KBM-7 (cell line): ENCODE data around the gene MRPL11.
A peak's percentile ranks its signal among the peaks of the same experiment; 100 is the strongest.
"Not testable (repeated sequence)": the region's sequence is repeated elsewhere in the genome, so short reads cannot be mapped to it uniquely, and the experiment has no call there.

Experiments used
- DNase-seq: peaks from one replicate; pipeline ENCODE4 v3.0.0-alpha.2; 2015
- in situ Hi-C: fragments of 300-500 bp; cut with MboI; formaldehyde crosslinking; loops from 2 replicates; pipeline ENCODE4 v1.14.3; 2020; ENCODE audit warnings: low sequenced_read_pairs, low pct_unique_long_range_greater_than_20kb, mixed read lengths

Gene MRPL11

GRCh38 chr11:66468691-66469090 is 30.0 kb upstream of the MRPL11 start:
- in situ Hi-C loops: no loop called here
- DNase-seq: no peak

DNA sequence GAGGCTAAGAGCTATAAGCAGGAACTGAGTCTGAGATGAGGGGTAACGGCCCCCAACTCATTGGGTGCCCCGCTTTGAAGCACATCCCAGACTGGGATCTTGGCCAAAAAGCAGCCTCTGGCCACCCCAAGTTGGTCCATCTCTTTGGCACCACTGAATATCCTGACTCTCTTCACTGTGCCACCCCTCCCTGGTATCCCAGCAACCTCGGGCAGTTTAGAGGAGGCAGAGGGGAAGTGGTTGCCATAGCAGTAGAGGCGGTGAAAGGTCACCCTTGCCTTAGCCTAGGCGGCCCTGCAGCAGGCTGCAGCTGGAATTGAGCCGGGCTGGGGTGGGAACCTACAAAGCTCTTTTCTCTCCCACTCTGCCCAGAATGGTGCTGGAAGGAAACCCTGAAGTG is 29.1 kb upstream of the MRPL11 start:
- in situ Hi-C loops: no loop called here
- DNase-seq: peak; percentile 77

DNA sequence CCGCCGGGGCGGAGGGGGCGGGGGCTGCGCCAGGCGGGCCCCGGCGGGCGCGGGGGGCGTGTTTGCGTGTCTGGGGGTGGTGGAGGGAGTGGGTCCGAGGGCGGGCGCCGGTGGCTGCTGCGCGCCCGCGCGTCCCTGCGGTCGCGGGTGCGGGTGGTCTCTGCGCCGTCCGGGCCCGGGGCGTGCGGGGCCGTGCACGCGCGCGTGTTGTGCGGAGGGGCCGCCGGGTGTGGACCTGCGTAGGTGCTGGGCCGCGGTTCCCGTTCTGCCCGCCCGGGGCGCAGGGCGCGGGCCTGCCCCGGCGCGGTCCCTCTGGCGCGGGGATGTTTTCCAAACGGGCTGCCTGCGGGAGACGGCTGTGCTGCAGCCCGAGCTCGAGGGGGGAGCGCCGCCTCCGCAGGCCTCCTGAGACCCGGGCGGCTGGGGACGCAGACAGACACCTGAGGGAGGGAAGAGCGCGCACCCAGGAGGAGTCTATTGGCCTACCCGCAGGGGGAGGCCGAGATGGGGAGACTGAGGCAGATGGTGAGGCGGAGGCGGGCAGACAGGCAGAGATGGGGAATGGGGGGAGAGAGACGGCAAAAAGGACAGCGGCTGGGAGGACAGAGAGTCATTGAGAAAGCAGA is 28.5 kb upstream of the MRPL11 start:
- no peak for DNase-seq
- in situ Hi-C loops: no loop called here

DNA sequence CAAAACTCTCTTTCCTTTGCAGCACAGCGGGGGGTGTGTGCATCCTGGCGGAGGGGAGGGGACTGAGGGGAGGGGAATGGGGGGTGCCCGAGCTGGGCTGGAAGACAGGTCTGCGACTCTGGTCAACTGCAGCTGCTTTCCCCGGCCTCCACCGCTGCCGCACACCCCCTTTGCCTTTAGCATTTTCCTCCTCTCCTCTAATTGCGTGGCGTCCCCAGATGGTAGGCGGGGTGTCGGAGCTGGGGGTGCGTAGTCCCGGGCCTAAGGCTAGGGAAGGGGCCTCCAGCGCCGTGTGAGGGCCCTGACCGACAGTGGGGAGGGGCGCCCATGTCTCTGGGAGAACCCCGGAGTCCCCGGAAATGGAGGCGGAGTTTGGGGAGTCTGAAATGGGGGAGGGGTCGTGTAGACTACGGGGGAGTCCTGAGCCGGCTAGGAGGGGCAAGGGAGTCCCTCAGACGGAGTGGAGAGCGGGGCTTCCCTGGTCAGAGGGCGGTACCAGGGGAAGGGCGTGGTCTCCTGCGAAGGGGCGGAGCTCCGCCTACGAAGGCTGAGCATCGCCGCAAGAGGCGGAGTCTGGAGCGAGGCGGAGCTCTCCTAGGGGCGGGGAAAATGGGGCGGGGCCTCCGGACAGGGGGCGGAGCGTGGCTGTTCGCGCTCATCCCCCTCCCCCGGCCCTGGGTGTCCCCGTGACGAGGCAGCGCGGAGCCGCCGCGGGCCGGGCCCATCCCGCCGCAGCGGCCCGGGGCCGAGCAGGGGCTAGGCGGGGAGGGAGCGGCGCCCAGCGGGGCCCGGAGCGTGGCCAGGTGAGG is 27.8 kb upstream of the MRPL11 start, which contains the start of gene PELI3:
PELI3 (plus strand) TSS at position 681 of the 809 bp plus-strand sequence. CDS start 1,224 bp downstream, outside the sequence.
- in situ Hi-C loops: no loop called here
- peak; percentile 87 for DNase-seq

- DNase-seq: no peak
- in situ Hi-C loops: no loop called here
These were observed 27.0 kb upstream of the MRPL11 start for GRCh38 chr11:66465373-66466224.

GRCh38 chr11:66464916-66465315 is 26.3 kb upstream of the MRPL11 start:
- in situ Hi-C loops: no loop called here
- no peak for DNase-seq

GRCh38 chr11:66464116-66464515 is 25.5 kb upstream of the MRPL11 start:
- in situ Hi-C loops, DNase-seq: not testable (repeated sequence)

DNA sequence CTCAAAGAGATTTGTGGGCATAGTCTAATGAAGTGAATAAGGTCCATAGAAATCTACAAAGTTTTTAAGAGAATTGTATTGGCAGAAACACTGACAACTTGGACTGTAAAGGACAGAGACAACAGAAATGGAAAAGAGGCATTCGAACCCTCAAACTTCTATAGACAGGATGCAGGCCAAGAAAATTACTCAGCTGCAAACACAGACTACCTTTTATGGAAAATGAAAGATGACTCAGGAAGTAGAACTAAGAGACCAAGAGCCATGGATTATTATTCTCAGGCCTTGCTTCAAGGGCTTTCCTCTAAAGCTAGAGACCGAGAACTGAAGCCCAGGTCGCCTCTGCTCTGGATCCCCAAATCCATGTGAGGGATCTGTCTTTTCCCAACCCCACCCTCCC is 24.3 kb upstream of the MRPL11 start:
- in situ Hi-C loops: no loop called here

DNA sequence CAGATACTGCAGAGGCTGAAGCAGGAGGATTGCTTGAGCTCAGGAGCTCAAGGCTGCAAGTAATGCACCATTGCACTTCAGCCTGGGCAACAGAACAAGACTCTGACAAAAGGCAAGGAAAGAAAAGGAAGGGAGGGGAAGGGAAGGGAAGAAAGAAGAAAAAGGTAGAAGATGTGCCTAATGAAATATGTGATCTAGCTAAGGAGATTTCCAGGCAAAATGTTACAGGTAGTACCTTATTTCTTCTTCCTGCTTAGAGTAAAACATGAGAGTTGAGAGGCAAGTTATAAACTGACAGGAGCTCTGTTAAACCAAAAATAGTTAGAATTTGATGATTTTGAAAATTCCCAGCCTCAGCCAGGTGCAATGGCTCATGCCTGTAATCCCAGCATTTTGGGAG is 23.4 kb upstream of the MRPL11 start:
- in situ Hi-C loops: no loop called here
- DNase-seq: no peak

More for the DNA sequence above, 24.3 kb upstream of the MRPL11 start:
- no peak for DNase-seq

GRCh38 chr11:66459138-66459778 is 20.6 kb upstream of the MRPL11 start:
- in situ Hi-C loops: no loop called here
- peak; percentile 24 for DNase-seq

DNA sequence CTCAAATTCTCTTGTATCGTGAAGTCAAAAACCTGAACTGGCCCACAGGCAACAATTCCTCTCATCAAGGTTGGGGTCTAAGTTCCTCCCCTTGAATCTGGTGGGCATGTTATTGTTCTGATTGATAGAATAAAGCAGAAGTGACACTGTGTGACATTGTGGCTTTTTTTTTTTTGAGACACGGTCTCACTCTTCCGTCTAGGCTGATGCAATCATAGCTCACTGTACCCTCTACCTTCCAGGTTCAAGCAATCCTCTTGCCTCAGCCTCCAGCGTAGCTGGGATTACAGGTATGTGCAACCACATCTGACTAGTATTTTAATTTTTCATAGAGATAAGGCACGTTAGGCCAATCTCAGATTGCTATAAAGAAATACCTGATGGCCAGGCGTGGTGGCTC is 19.2 kb upstream of the MRPL11 start:
- peak; percentile 73 for DNase-seq
- in situ Hi-C loops: no loop called here

- in situ Hi-C loops: no loop called here
- DNase-seq: no peak
These were observed 16.2 kb upstream of the MRPL11 start for GRCh38 chr11:66454828-66455227.

DNA sequence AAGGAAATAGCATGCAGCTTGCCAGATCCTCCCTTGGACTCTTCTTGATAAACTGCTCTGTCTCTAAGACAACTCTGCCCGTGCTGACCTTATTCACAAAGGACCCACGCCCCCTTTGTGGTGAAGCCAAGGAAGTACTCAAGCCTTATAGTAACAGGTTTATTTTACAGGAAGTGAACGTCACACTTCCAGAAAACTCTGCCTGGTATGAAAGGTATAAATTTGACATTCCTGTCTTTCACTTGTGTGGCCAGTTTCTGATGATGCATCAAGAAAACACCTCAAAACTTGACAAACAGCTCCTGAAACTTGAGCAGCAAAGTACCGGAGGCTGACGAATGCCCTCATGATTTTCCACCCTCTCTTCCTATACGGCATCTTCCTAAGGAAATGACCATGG is 15.6 kb upstream of the MRPL11 start:
- no peak for DNase-seq
- in situ Hi-C loops: no loop called here

- in situ Hi-C loops: no loop called here
- no peak for DNase-seq
These were observed 13.0 kb upstream of the MRPL11 start for GRCh38 chr11:66451663-66452062.

DNA sequence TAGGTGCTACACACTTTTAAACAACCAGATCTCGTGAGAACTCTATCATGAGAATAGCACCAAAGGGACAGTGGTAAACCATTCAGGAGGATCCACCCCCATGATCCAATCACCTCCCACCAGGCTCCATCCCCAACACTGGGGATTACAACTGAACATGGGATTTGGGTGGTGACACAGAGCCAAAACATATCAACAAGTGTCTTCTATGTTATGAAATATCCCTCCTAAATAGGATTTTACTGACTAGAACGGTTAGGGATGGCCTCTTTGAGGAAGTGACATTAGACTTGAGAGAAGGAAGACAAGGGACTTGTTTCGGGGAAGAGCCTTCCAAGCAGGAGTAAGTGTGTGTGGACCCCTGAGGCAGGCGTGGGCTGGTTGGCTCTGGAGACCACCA is 11.9 kb upstream of the MRPL11 start:
- in situ Hi-C loops: no loop called here
- no peak for DNase-seq

GRCh38 chr11:66448523-66448922 is 9.9 kb upstream of the MRPL11 start:
- in situ Hi-C loops: no loop called here

DNA sequence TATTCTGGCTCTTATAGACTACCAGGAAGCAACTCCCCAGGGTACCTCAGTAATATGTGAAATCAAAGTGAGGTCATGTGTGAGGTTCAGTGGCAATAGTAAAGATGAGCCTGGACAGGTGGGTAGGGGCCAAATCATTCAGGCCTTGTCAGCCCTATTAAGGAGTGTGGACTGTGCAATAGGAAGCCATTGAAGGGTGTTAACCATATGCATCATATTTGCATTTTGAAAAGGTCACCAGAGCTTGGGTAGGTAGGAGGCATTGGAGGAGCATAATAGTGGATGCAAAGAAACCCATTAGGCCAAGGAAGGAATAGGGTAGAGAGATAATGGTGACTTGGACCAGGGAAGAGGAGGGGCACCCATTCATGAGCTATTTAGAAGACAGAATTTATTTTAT is 8.4 kb upstream of the MRPL11 start:
- in situ Hi-C loops: no loop called here
- no peak for DNase-seq

More at GRCh38 chr11:66448523-66448922, 9.9 kb upstream of the MRPL11 start:
- DNase-seq: no peak

DNA sequence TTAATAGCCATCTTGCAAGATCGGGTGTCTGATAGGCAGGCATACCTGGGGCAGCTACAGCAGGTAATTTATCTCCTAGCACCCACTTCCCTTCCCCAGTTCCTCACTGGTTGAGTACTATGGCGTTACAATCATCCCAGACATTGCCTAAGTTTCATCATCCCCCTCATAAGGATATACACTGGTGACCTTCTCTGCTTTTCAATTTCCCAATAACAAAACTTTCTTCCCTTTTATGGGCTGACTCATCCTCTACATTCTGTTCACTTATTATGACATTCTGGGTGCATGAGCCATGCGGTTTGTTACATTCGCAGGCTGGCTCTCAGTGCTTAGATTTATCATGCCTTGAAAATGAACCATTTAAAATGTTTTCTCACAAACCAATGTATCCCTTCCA is 5.0 kb upstream of the MRPL11 start:
- in situ Hi-C loops: no loop called here
- peak; percentile 32 for DNase-seq

- DNase-seq, in situ Hi-C loops: not testable (repeated sequence)
These were observed 2.3 kb upstream of the MRPL11 start for GRCh38 chr11:66440940-66441282.
